ENCODE measurements around the gene SAYSD1.

Gene SAYSD1

GRCh38 chr6:39056191-39056590, 58.8 kb downstream of the SAYSD1 start:
- DNase-seq, result no peak

GRCh38 chr6:39055661-39056060, 59.3 kb downstream of the SAYSD1 start:
- no peak for DNase-seq

GRCh38 chr6:39054577-39055142, 60.3 kb downstream of the SAYSD1 start:
- no peak for DNase-seq
